HepG2 (cell line): Measurements from ENCODE around the gene KRT17. TPM values are rescaled to one million over a fixed set of nuclear protein-coding genes. Genes with fewer than 3 reads are reported as not detected.
A peak's percentile ranks its signal among the peaks of the same experiment; 100 is the strongest.

Source experiments
- AHR ChIP-seq: IDR thresholded peaks from 2 replicates; pipeline ENCODE4 v1.6.1; 2018; ENCODE audit warnings: missing genetic modification reagents, missing compliant biosample characterization
- ATF7 ChIP-seq, 2 experiments: fragments of 450-650 bp in 1 of 2; sonication (generic) in 1 of 2; formaldehyde crosslinking in 1 of 2; IDR thresholded peaks; 2 replicates each; pipeline versions ENCODE4 v1.4.0 to v1.6.1; 2016 to 2020; ENCODE audit warnings: antibody characterized with exemption in 1 of 2, mild to moderate bottlenecking in 1 of 2, missing genetic modification reagents in 1 of 2
- CENPT ChIP-seq: sonication (generic); formaldehyde crosslinking; IDR thresholded peaks from 2 replicates; pipeline ENCODE4 v1.8.0; 2022; ENCODE audit warnings: low read depth, mild to moderate bottlenecking, moderate library complexity, missing genetic modification reagents
- EP300 ChIP-seq, 3 experiments: sonication (generic) in 1 of 3; formaldehyde crosslinking in 1 of 3; IDR thresholded peaks; 2 replicates each; pipeline versions ENCODE4 v1.5.1 to v1.6.1; 2011 to 2020; ENCODE audit warnings: low read depth in 2 of 3, low read length in 2 of 3, borderline replicate concordance in 1 of 3, improper control_type of control experiment in 1 of 3, mild to moderate bottlenecking in 1 of 3, missing genetic modification reagents in 1 of 3, moderate library complexity in 1 of 3
- IKZF1 ChIP-seq: fragments of 450-650 bp; IDR thresholded peaks from 2 replicates; pipeline ENCODE4 v1.7.1; 2016
- MEIS1 ChIP-seq: sonication (generic); formaldehyde crosslinking; IDR thresholded peaks from 2 replicates; pipeline ENCODE4 v1.9.0; 2021; ENCODE audit warnings: mild to moderate bottlenecking, missing genetic modification reagents, moderate library complexity, borderline replicate concordance
- MYNN ChIP-seq: sonication (generic); formaldehyde crosslinking; IDR thresholded peaks from 2 replicates; pipeline ENCODE4 v1.4.0; 2020; ENCODE audit warnings: mild to moderate bottlenecking, low read depth, missing genetic modification reagents
- NCOR1 ChIP-seq: fragments of 200-600 bp; sonication (generic); IDR thresholded peaks from 2 replicates; pipeline ENCODE4 v1.7.0; 2017; ENCODE audit warnings: antibody characterized with exemption, low read length, borderline replicate concordance
- NFE2L1 ChIP-seq: sonication (generic); formaldehyde crosslinking; IDR thresholded peaks from 2 replicates; pipeline ENCODE4 v1.4.0; 2020; ENCODE audit warnings: missing genetic modification reagents, mild to moderate bottlenecking, borderline replicate concordance
- NR2F2 ChIP-seq: IDR thresholded peaks from 2 replicates; pipeline ENCODE4 v1.6.1; 2012; ENCODE audit warnings: low read depth, inconsistent platforms, borderline replicate concordance
- PLRG1 ChIP-seq: fragments of 450-650 bp; conservative IDR thresholded peaks from 2 replicates; pipeline ENCODE4 v1.6.1; 2016
- SP2 ChIP-seq: sonication (generic); formaldehyde crosslinking; IDR thresholded peaks from 2 replicates; pipeline ENCODE4 v1.5.1; 2020; ENCODE audit warnings: mild to moderate bottlenecking, missing genetic modification reagents
- ZBTB21 ChIP-seq: sonication (generic); formaldehyde crosslinking; IDR thresholded peaks from 2 replicates; pipeline ENCODE4 v1.4.0; 2020; ENCODE audit warnings: missing genetic modification reagents
- ZNF10 ChIP-seq: sonication (generic); formaldehyde crosslinking; IDR thresholded peaks from 2 replicates; pipeline ENCODE4 v1.4.0; 2020; ENCODE audit warnings: mild to moderate bottlenecking, low read depth, missing genetic modification reagents, borderline replicate concordance
- ZNF136 ChIP-seq: sonication (generic); formaldehyde crosslinking; IDR thresholded peaks from 2 replicates; pipeline ENCODE4 v1.8.1; 2022; ENCODE audit warnings: low read depth, mild to moderate bottlenecking, moderate library complexity, missing genetic modification reagents
- ZNF616 ChIP-seq: sonication (generic); formaldehyde crosslinking; IDR thresholded peaks from 2 replicates; pipeline ENCODE4 v1.5.0; 2020; ENCODE audit warnings: low read depth, mild to moderate bottlenecking, missing genetic modification reagents
- ZSCAN22 ChIP-seq: sonication (generic); formaldehyde crosslinking; IDR thresholded peaks from 2 replicates; pipeline ENCODE4 v1.4.0; 2020; ENCODE audit warnings: mild to moderate bottlenecking, missing genetic modification reagents
- polyA plus RNA-seq, 8 experiments: library from polyadenylated mRNA; depleted of rRNA in 3 of 8; stranded (reverse) in 7 of 8; unstranded in 1 of 8; fragments of >200 nt; fragmentation: Illumina TruSeq in 4 of 8; extraction: Trizol in 4 of 8; gene quantifications; 2 replicates each; pipeline versions ENCODE4 v1.2.1 to v1.2.3, GENCODE V29; 2011 to 2016; ENCODE audit warnings: low read depth in 4 of 8, missing spikeins in 1 of 8, mixed read lengths in 1 of 8; ENCODE audit not compliant: insufficient read depth in 1 of 8
- total RNA-seq, 5 experiments: library from RNA; depleted of rRNA; stranded (reverse); fragments of >200 nt; fragmentation: Illumina TruSeq; extraction: Trizol; gene quantifications; 2 replicates each; pipeline ENCODE4 v1.2.3, GENCODE V29; 2016; ENCODE audit warnings: low read depth in 1 of 5
- TF ChIP-seq, protein P1 (sequence below): sonication (generic); formaldehyde crosslinking; IDR thresholded peaks from 2 replicates; pipeline ENCODE4 v1.4.0; 2020; ENCODE audit warnings: mild to moderate bottlenecking, missing genetic modification reagents
- TF ChIP-seq, protein P2 (sequence below): sonication (generic); formaldehyde crosslinking; IDR thresholded peaks from 2 replicates; pipeline ENCODE4 v1.4.0; 2020; ENCODE audit warnings: missing genetic modification reagents
- TF ChIP-seq, protein P3 (sequence below): IDR thresholded peaks from 2 replicates; pipeline ENCODE4 v1.6.1; 2018; ENCODE audit warnings: missing genetic modification reagents, mild to moderate bottlenecking, missing compliant biosample characterization
- TF ChIP-seq, protein P4 (sequence below): sonication (generic); formaldehyde crosslinking; IDR thresholded peaks from 2 replicates; pipeline ENCODE4 v1.8.0; 2022; ENCODE audit warnings: mild to moderate bottlenecking, missing genetic modification reagents, borderline replicate concordance
- TF ChIP-seq, protein P5 (sequence below): sonication (generic); formaldehyde crosslinking; IDR thresholded peaks from 2 replicates; pipeline ENCODE4 v1.4.0; 2020; ENCODE audit warnings: missing genetic modification reagents, mild to moderate bottlenecking, borderline replicate concordance

Gene KRT17
- total and polyA plus RNA-seq, 2 of the 13 experiments (the other 11 are each of a cell fraction or from before 2014, with no cell fraction given), result 0.38 to 0.82 TPM

DNA sequence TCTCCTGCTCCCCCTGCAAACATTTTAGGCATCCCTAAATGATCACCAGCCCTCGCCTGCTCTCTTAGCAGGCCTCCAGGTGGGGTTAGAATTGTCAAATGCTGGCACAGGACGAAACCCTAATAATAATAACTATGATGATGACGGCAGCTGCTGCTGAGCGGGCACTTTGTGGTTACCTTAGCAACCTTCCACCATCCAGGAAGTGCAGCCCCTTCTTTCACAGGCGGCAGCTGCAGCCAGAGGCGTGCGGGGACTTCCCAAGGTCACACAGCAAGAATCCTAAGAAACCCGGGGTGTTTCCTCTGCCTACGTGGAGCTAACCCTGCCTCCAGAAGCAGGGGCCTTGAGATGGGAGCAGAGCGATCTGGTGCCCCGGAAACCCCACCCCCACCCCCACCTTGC, 41.9 kb upstream of the KRT17 start (continued):
- TF ChIP-seq, protein P1, sequence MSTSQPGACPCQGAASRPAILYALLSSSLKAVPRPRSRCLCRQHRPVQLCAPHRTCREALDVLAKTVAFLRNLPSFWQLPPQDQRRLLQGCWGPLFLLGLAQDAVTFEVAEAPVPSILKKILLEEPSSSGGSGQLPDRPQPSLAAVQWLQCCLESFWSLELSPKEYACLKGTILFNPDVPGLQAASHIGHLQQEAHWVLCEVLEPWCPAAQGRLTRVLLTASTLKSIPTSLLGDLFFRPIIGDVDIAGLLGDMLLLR (CRISPR knock-in tag), result no peak
- no peak for TF ChIP-seq ZNF136 (CRISPR knock-in tag)
- TF ChIP-seq AHR, result no peak
- no peak for TF ChIP-seq NR2F2
- no peak for TF ChIP-seq MEIS1
- peak; percentile 14; the same call in 1 of the 2 replicates for TF ChIP-seq SP2 (CRISPR knock-in tag)
- TF ChIP-seq, protein P2, sequence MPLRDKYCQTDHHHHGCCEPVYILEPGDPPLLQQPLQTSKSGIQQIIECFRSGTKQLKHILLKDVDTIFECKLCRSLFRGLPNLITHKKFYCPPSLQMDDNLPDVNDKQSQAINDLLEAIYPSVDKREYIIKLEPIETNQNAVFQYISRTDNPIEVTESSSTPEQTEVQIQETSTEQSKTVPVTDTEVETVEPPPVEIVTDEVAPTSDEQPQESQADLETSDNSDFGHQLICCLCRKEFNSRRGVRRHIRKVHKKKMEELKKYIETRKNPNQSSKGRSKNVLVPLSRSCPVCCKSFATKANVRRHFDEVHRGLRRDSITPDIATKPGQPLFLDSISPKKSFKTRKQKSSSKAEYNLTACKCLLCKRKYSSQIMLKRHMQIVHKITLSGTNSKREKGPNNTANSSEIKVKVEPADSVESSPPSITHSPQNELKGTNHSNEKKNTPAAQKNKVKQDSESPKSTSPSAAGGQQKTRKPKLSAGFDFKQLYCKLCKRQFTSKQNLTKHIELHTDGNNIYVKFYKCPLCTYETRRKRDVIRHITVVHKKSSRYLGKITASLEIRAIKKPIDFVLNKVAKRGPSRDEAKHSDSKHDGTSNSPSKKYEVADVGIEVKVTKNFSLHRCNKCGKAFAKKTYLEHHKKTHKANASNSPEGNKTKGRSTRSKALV (CRISPR knock-in tag), result no peak
- TF ChIP-seq, protein P3, sequence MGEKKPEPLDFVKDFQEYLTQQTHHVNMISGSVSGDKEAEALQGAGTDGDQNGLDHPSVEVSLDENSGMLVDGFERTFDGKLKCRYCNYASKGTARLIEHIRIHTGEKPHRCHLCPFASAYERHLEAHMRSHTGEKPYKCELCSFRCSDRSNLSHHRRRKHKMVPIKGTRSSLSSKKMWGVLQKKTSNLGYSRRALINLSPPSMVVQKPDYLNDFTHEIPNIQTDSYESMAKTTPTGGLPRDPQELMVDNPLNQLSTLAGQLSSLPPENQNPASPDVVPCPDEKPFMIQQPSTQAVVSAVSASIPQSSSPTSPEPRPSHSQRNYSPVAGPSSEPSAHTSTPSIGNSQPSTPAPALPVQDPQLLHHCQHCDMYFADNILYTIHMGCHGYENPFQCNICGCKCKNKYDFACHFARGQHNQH (CRISPR knock-in tag), result no peak; the same call in none of the 2 replicates
- TF ChIP-seq ZNF616 (CRISPR knock-in tag), result no peak
- TF ChIP-seq CENPT (CRISPR knock-in tag), result no peak
- TF ChIP-seq IKZF1, result no peak
- TF ChIP-seq, protein P4, sequence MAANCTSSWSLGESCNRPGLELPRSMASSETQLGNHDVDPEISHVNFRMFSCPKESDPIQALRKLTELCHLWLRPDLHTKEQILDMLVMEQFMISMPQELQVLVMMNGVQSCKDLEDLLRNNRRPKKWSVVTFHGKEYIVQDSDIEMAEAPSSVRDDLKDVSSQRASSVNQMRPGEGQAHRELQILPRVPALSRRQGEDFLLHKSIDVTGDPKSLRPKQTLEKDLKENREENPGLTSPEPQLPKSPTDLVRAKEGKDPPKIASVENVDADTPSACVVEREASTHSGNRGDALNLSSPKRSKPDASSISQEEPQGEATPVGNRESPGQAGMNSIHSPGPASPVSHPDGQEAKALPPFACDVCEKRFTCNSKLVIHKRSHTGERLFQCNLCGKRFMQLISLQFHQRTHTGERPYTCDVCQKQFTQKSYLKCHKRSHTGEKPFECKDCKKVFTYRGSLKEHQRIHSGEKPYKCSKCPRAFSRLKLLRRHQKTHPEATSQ (CRISPR knock-in tag), result no peak
- TF ChIP-seq ZBTB21 (CRISPR knock-in tag), result no peak
- TF ChIP-seq PLRG1, result no peak
- no peak for TF ChIP-seq NFE2L1 (CRISPR knock-in tag)
- no peak for TF ChIP-seq MYNN (CRISPR knock-in tag)
- no peak for TF ChIP-seq ZNF10
- peak in 1 of 2 experiments; percentile 4; a peak in 1 of 4 replicates for TF ChIP-seq EP300 (IDR thresholded peaks at IDR 0.05; ENCODE audit: low read depth in 2 of 2, low read length in 2 of 2)
- no peak for TF ChIP-seq EP300 (CRISPR knock-in tag; IDR thresholded peaks at IDR 0.05; ENCODE audit: borderline replicate concordance)
- TF ChIP-seq, protein P5, sequence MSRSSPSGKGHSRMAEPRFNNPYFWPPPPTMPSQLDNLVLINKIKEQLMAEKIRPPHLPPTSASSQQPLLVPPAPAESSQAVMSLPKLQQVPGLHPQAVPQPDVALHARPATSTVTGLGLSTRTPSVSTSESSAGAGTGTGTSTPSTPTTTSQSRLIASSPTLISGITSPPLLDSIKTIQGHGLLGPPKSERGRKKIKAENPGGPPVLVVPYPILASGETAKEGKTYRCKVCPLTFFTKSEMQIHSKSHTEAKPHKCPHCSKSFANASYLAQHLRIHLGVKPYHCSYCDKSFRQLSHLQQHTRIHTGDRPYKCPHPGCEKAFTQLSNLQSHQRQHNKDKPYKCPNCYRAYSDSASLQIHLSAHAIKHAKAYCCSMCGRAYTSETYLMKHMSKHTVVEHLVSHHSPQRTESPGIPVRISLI (CRISPR knock-in tag), result no peak
- TF ChIP-seq NCOR1, result no peak
- TF ChIP-seq ZSCAN22 (CRISPR knock-in tag), result no peak
- no peak for TF ChIP-seq ATF7 (IDR thresholded peaks at IDR 0.05)
- TF ChIP-seq ATF7 (CRISPR knock-in tag; IDR thresholded peaks at IDR 0.05), result no peak
